Measurements from ENCODE around the gene SP140.
"Not testable (repeated sequence)": the region's sequence is repeated elsewhere in the genome, so short reads cannot be mapped to it uniquely, and the experiment has no call there.

The SP140 gene

DNA sequence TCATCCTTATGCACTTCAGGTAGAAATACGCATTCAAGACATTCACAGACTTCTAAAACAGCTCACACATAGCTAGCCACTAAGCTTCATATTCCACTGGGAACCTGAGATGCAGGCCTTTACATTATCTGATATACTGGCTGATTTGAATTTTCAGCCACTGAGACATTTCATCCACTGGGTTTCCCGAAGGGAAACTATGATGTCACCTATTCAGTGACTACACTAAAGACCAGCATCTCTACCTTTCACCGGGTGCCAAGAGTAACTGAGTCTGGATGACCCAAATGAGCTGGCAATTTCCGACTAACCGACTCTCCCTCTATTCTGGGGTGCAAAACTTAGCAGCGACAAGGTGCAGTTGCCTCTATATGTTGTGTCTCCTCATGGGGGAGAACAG is 69.7 kb downstream of the SP140 start:
- no peak for DNase-seq

DNA sequence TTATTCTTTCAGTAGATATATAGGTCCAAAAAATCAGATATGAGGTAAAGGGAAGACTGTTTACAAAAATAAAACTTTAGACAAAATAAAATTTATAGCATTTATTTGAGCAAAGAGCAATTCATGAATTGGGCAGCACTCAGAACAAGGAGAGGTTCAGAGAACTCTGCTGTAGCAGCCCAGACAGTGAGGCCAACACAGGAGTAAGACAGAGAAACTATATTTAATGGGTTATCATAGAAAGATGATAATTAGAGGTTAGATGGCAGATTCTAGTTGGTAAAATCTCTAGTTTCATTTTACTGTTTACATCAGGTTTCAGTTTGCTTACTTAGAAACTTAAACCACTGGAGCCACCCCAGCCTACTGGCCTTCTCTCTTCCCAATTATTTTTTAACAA is 71.4 kb downstream of the SP140 start:
- DNase-seq: no peak

DNA sequence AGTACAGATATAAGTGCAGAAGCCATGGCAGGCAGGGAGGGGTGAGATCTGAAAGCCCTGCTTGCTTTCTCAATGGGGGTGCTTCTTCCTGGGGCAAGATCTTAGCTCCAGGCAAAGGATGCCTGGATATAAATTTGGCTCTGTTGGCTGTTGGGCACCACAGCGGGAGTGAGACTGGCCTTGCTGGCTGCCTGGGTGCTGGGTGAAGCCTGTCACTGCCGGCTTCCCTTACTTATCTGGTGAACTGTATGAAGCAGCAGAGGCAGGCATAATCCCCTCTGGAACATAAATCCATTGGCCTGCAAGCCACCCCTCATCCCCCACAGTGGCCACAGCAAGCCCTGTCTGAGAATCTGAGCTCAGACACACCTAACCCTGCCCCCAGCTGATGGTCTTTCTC is 74.1 kb downstream of the SP140 start:
- DNase-seq: no peak

DNA sequence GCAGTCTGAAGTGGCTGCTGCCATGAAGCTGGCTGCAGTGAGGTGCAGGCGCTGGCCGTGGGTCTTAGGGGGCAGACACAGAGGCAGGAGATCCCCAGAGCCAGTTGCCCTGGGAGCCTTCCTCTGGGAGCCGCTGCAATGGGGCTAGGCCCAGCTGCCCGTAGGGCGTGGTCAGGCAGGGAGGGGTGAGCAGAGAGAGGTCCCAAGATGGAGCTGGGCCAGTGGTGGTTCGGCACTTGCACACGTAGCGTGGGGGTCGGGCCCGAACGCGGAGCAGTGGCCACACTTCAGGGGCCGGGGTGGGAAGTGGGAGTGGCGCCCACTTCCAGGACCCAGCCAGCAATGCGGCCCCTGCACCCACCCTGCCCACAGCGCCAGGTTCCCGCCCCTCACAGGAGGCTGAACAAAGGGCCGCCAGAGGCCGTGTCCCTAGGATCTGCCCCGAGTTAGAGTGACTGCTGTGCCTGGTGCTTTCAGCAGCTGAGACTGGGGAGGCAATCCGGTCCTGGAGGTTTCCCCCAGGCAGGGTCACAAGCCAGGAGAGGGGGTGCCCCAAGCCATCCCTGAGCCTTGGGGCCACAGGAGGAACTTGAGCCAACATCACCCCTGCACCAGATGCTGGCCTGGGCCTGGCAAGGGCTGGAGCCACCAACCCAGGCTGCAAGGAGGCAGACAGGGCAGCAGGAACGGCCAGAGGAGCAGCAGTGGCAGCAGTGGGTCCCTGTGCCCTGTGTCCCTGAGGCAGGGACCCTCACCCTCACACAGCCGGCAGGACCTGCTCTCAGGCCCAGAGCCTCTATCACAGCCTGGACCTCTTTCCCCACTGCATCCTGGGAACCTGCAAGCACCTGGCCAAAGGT is 80.1 kb downstream of the SP140 start:
- DNase-seq: no peak

DNA sequence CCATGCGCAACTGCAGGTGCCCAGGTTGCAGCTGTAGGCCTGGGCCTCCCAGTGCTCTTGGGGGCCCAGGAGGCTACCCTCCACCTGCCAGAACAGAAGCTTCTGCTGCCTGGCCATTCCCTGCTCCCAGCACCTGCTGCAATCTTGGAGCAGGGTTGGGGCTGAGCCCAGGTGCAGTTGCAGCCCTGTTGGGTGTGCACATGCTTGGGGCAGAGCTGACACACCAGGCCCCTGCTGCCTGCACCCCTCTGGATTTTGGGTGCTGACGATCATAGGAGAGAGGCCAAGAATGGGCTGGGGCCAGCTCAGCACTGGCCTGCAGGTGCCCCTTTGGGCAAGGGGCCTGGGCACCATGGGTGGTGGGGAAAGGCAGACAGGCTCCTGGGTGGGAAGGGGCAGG is 80.9 kb downstream of the SP140 start:
- no peak for DNase-seq

DNA sequence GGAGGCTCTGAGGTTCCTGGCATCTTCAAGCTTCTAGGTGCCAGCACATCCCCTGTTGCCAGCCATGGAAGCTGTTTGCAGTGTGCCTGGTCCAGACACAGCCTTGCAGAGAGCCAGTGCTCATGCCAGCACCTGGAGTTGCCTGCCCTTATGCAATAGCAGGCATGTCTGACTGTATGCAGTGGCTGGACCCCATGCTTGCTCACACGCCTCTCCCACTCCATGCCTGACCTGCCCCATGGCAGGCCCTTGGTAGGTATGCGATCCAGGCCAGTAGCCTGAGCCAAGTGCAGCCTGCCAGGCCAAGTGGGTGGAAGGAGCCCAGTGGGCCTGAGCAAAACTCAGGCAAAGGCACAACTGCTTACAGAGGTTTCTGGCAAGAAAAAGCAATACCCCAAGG is 81.9 kb downstream of the SP140 start:
- DNase-seq: no peak

DNA sequence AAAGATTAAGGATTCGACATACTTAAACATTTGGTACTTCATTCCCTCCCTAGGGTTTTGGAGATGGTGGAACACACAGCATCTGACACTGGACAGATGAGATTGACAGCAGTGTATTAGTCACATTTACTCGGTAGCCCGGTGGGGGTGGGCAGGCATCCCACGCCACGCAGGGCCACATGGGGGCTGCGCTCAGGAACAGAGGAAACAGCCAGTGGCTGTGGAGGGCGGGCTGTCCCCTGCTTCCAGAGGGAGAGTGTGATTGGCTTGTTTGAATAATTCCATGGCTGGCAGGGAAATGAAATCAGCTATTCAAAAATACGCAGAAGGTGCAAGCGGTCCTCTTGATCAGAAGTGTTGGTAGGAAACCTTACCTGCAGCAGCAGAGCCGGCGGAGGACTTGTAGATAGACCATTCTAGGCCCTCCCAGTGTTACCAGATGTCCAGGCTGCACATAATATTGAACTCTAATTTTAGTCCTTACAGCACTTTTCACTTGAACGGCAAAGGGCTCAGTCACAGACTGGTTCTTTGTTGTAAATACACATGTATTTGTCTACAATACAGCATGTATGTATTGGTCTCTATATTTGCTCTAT is 83.0 kb downstream of the SP140 start:
- DNase-seq: no peak

DNA sequence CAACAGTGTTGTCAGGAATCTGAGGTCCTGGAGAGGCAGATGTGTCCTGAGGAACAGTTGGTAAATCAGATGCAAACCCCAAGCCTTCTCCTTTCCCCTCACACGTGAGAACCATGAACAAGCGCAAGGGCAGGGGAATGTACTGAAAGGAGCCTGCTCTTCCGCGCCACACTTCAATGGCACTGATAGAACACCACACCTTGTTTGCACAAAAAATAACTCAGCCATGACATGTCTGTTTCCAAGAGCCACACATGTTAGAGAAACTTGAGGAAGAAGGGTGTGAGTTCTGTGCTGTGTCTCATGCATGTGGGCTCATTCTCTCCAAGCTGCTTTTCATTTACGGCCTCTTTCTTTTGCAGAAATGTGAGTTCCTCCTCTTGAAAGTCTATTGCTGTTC is 85.3 kb downstream of the SP140 start:
- not testable (repeated sequence) for DNase-seq

DNA sequence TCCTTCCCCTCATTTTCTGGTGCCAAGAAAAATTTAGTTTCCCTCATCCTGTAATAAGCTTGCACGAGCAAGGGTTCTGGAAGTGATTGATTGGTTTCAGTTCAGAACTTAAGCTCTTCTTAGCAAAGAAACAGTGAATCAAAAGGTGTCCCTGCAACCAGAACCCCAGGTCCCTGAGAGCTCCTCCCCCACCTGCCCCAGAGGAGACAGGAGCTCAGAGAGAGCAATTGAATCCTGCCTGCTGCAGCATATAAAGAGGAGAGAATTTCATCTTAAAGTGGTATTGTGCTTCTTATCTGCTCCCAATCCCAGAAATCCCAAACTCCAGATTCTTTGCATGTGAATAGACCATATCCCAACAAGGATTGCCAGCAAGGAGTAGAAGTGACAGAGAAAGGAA is 86.1 kb downstream of the SP140 start:
- not testable (repeated sequence) for DNase-seq

DNA sequence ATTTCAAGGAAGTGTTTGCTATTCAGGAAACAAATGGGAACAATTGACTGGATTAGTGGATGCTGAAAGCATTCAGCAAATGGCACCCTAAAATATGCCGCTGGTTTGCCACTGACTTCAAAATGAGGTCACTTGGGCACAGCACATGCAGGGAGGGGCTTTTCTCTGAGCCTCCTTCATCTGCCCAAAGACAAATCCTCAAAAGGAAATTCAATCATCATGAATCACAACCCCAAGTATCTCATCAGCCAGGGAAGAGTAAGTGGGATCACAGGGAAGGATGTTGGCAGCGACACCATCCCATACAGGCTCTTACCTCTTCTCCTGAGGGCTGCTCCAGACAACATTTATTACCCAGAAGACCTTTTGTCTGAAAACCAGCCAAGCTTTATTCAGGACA is 87.1 kb downstream of the SP140 start:
- DNase-seq: no peak

DNA sequence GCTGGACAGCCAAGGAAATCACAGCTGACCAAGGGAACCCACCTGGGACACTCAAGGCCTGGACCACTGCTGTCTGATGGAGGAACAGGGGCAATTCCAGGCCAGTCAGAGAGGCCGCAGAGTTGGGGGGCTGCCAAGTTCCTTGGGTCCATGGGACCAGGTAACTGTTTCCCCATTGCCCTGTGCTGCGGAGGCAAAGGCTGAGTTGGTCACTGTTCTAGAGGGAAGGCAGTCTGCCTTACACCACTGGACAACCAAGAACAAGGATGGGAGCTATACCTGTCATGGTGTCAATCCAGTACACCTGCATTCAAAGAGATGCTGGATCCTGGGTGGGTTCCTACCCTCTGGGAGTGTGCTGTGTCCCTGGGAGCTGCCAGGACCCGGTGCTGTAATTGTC is 91.8 kb downstream of the SP140 start:
- no peak for DNase-seq

DNA sequence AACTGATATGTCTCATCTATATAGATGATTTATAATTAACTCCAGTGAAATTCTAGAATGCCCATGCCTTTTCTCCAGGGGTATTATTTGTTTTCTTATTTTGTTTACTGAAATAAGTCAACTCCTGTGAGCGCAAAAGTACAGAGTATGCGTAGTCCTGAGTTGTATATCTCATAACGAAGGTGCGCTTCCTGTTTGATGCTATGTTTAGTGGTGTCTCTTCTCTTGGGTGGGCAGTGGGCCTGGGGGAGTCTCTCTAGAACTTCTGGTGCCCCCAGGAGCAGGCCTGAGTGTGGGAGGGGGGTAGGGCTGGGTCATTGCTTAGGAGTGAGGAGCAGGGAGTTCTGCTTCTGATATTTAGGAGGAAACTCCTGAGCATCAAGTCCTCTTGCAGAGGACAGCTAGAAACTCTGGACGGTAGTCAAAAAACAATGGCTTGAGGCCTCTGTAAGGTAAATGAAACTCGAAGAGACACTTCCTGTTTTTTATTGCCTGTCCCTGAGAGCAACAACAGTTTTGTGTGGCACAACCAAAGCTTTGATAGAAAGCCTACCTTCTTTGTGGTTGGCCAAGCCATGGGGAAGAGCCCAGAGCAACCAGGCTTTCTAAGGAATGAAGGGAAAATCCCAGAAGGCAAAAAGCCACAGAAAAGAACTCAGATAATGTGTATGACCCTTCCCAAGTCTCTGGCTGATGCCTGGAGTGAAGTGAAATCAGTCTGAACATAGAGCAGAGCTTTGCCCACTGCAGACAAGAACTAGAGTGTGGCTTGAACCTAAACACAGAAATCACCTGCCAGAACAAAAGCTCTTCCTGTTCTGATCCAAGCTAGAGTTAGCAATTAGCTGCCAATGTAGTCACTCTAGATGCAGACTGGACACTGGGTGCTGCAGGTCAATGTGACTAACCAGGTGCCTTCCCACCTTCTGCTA is 92.9 kb downstream of the SP140 start:
- no peak for DNase-seq

DNA sequence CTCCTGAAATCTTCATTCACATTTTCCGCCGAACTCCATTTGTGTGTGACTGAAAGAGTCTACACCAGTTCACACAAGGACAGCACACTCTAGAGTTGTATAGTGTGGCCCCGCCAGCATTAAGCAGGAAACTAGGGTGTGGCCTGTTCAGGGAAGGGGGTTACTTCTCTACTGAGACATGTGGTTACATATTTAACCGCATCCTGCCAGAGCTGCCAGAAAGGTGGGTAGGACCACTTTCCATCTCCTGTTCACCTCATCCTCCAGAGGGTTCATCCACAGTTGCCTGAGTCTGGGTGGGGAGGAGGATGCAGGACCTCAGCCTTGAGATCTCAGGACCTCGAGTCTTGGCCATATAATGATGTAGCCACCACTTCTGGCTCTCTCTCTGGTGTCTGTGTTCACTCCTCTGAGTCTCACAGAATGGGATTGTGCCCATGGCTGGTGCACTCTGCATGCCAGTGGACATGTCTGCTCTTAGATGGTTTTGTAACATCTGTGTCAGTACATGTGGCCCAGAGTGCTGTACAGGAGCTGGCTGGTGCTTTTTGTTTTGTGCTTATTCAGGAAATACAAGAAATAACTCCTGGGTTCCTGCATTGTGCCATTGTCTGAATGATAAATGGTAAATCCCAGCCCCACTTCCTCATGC is 93.8 kb downstream of the SP140 start:
- DNase-seq: no peak

DNA sequence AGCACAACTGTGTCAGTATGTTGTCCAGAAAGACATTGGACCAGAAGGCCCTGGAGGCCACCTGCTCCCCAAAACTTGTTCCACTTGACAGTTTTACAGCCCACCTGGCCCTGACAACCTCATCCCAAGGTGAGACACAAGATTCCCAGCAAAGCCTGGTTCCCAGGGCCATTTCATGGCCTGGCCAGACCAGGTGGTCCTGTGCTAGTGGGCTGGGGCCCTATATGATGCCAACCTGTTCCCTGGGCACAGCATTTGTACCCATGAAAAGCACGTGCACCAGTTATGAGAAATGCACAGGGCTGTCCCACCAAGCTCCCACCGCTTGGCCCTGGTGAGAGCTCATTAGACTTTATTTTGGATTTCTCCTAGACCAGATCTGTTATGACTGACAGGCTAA is 95.5 kb downstream of the SP140 start:
- no peak for DNase-seq

DNA sequence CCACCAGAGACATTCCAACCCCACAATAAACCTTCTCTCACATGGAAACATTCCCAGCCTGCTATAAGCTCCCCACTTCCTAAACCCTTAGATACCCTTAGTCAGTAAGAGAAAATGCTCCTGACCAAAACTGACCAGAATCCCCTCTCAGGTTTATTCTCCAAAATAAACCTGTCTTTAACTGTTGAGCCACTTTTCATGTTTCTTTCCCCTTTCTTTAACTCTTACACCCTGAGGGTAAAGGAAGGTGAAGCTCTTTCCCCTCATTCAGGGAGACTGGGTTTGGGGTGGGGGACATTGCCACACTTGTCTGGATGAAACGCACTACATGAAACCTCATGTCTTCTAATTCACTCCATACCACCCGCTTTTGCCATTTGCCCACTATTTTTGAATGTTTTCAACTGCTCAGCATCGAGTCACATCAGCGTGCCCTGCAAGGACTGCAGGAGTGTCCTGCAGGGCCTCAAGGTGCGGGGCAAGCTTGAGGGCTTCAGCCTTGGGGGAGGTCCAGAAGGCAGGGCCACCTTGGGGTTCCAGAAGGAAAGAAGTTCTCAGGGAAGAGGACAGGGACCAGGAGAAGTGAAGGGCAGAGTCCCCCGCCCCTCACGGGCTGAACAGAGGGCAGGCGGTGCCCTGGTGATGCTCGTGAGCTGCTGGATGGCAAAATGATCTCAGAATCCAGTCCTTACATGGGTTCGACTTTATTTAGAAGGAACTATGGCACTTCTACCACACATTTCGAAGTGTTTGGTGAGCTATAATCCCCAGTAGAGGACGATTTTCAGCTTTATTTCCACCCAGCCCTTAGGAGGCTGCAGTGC is 97.2 kb downstream of the SP140 start:
- no peak for DNase-seq

DNA sequence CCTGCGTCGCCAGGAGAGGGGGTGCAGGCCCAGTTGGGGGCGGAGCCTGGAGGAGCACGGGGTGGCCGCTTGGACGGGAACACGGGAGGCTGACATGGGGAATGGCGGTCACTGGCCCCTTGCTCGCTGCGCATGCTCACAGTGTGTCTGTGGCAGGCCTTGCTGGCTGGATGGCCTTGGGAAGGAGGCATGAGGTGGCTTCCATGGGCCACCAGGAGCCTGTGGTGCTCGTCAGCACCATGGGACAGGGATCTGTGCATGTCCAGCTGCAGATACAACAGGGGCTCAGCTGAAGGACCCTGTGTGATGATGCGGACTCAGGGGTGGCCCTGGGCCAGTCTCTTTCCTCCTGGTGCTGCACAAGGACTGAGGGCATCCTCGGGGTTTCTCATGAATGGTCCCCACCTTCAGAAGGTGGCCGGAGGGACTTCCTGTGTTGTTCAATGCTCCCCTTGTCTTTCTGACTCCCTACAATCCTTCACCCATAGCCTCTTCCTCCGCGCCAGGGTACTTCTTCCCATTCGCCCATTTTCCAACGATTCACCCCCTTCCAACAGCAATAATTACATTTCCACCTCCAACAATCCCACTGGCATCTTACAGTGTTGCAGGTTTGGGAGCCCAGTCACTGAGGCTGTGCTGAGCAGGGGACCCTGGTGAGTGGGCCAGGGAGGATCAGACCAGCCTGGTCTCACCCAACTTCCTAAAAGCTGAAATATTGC is 98.0 kb downstream of the SP140 start:
- DNase-seq: no peak

DNA sequence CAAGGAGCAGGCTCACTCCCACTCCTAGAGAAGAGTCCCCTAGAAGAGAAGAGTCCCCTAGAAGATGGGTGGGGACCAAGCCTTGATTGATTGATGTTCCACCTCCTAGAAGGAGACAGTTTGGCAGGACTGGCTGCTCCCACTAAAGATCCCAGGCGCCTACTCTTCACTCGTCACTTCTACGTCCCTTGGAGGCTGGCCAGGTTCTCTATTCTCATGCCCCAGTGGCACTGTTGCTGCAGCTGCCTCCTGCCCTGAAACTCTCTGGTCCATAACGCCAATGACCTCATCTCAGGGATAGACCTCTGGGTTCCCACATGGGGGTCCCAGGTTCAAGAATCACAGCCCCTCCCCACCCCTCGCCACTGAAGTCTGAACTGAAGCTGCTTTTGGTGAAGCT is 99.0 kb downstream of the SP140 start:
- no peak for DNase-seq

DNA sequence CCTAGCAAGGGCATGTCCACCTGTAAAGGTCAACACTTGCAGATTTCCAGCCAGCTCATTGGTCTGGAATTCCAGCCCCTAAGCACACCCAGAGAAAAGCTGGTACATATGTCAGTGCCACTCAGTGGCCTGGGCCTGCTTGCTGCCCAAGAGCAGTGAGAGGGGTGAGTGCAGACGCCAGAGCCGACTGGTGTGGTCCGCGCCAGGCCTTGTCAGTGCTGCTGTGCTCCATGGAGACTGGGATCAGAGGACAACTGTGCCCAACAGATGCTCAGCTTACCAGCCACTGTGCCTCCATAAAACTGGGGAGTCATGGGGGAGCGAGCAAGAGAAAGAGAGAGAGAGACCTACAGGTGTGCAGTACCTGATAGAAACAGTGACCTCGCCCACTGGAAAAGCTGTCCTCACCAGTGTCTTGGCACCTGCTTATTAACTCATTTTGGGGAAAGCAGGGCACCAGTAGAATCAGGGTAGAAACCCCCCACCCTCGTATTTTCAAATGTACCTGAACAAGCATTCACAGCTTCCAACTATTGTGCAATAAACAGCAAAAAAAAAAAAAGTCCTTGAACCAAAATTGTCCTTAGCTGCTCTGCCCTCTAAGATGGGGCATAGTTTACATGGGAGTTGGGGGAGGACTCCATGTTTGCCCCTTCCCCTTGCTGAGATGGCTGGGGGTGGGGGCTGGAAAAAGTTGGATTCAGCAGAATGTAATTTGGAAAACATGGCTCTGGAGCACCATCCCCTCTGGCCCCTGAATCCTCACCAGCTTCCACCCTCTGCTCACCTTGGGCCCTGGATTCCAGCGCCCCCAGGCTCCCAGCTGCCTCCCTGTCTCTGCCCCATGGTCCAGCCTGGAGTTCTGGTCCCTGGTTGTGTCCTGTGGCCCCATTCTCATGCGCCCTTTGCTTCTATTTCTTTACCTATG is 100.0 kb downstream of the SP140 start:
- no peak for DNase-seq

DNA sequence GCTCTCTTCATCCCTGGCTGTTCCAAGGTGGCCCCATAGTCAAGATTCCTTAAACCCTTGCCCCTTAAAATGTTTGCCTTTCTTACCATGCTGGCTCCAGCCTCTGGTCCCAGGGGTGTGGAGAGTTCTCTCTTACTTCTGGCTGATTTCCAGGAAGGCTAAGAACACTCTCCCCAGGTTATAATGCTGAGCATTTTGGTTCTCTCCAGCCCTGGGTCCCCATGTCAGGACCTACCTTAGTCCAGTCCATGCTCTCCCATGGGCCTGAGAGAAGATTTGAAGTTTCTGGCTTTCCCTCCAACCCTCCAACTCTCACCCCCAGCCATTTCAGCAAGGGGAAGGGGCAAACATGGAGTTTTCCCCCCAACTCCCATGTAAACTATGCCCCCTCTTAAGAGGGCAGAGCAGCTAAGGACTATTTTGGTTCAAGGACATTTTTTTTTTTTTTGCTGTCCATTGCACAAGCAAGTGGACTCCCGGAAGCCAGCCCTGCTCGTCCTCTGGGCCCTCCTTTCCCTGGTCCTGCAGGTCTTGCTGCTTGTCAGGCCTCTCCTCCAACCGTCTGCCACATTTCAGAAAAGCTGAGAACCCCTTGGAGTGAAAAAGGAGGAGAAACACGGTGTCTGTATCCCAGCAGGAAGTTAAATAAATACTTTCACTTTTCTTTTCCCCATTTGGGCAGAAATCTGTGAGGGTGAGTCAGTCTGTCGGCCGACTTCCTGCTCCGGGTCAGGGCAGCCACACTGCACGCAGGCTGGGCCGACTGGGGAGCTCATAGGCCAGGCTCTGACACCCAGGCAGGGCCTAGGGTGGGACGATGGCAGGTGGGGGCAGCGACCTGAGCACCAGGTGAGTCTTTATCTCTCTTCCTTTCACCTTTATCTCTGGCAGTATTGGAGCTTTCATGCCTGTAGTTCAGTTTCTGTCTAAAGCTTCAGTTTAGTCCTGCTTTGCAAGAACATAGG is 101.2 kb downstream of the SP140 start, which contains the start of gene SP140L:
TSS of gene SP140L (plus strand) at position 741 of the 965 bp plus-strand sequence. CDS start at position 818, 77 bp downstream.
- DNase-seq: no peak

All from NCI-H524 treated with DMSO at 0.1 percent for 48 hours (cell line).